ENCODE measurements around the gene FGB. TPM values are rescaled to one million over a fixed set of nuclear protein-coding genes. Genes with fewer than 3 reads are reported as not detected.

FGB gene
- total RNA-seq, 6 experiments from 2014 or later = not detected

DNA sequence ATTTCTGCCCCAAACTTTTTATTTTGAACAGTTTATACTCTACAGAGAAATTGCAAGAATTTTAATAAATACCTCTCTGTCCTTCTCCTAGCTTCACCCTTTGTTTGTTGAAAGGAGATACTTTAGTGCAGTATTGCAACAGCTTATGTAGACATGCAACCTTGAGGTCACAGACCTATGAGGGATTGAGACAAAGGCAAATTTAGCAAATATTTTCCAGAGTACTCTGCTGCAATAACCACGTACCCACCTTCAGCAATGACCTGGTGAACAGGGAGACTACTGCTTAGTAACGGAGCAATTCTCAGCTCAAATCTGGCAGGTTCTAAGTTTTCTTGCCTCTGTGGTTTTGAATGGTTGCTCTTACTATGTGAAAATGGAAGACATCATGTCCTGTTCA lies 14.5 kb downstream of the FGB start:
- DNase-seq = no peak
- TF ChIP-seq, protein P1, sequence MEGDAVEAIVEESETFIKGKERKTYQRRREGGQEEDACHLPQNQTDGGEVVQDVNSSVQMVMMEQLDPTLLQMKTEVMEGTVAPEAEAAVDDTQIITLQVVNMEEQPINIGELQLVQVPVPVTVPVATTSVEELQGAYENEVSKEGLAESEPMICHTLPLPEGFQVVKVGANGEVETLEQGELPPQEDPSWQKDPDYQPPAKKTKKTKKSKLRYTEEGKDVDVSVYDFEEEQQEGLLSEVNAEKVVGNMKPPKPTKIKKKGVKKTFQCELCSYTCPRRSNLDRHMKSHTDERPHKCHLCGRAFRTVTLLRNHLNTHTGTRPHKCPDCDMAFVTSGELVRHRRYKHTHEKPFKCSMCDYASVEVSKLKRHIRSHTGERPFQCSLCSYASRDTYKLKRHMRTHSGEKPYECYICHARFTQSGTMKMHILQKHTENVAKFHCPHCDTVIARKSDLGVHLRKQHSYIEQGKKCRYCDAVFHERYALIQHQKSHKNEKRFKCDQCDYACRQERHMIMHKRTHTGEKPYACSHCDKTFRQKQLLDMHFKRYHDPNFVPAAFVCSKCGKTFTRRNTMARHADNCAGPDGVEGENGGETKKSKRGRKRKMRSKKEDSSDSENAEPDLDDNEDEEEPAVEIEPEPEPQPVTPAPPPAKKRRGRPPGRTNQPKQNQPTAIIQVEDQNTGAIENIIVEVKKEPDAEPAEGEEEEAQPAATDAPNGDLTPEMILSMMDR (IDR thresholded peaks at IDR 0.05) = no peak
- H3K4me3 Mint-ChIP-seq = no peak overlapping the region
- no peak overlapping the region for H3K27ac Mint-ChIP-seq
- no peaks in the 10 kb centered on the region for H3K9me3 Mint-ChIP-seq
- peaks cover 2% of the 10 kb centered on the region; the same call in 1 of the 2 replicates for H3K27me3 Mint-ChIP-seq (ENCODE audit: insufficient read depth)
- no peaks in the 10 kb centered on the region for H3K36me3 Mint-ChIP-seq (ENCODE audit: low read depth)
- H3K4me1 Mint-ChIP-seq (ENCODE audit: low read depth) = no peaks in the 10 kb centered on the region

DNA sequence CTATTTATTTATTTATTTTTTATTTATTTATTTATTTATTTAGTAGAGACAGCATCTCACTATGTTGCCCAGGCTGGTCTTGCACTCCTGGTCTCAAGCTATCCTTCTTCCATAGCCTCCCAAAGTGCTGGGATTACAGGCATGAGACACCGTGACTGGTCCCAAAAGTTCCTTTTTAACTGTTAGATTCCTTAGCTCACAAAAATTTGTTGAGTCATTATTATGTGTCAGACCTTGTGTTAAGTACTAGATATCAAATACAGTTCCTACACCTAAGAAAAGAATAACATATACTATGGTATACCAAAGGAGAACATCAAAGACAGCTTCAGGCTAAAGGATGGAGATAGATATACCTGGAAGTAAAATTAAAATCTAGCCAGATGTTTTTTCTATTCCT lies 16.1 kb downstream of the FGB start:
- H3K27me3 Mint-ChIP-seq (ENCODE audit: insufficient read depth) = peaks cover 2% of the 10 kb centered on the region
- TF ChIP-seq, protein P1 (IDR thresholded peaks at IDR 0.05) = no peak
- no peak for DNase-seq
- no peak overlapping the region for H3K4me3 Mint-ChIP-seq
- H3K27ac Mint-ChIP-seq = no peak overlapping the region
- no peaks in the 10 kb centered on the region for H3K4me1 Mint-ChIP-seq (ENCODE audit: low read depth)
- H3K36me3 Mint-ChIP-seq (ENCODE audit: low read depth) = no peaks in the 10 kb centered on the region
- H3K9me3 Mint-ChIP-seq = no peaks in the 10 kb centered on the region

DNA sequence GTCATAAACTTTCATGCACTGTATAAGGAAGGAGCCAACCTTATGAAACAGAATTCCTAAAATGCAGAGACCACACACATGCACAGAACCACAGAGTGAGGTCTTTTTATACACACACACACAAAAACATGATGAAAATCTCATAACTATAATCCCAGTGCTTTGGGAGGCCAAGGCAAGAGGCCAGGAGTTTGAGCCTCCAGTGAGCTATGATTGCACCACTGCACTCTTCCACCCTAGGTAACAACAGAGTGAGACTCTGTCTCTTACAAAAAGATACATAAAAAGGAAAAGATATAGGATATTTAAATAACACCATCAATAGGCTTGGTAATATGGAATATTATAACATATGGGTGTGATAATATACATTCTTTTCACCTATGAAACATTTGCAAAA lies 17.1 kb downstream of the FGB start:
- TF ChIP-seq, protein P1 (IDR thresholded peaks at IDR 0.05) = no peak
- H3K4me1 Mint-ChIP-seq (ENCODE audit: low read depth) = no peaks in the 10 kb centered on the region
- H3K4me3 Mint-ChIP-seq = no peak overlapping the region
- H3K9me3 Mint-ChIP-seq = no peaks in the 10 kb centered on the region
- DNase-seq = no peak
- no peak overlapping the region for H3K27ac Mint-ChIP-seq
- H3K36me3 Mint-ChIP-seq (ENCODE audit: low read depth) = no peaks in the 10 kb centered on the region
- peaks cover 2% of the 10 kb centered on the region for H3K27me3 Mint-ChIP-seq (ENCODE audit: insufficient read depth)

DNA sequence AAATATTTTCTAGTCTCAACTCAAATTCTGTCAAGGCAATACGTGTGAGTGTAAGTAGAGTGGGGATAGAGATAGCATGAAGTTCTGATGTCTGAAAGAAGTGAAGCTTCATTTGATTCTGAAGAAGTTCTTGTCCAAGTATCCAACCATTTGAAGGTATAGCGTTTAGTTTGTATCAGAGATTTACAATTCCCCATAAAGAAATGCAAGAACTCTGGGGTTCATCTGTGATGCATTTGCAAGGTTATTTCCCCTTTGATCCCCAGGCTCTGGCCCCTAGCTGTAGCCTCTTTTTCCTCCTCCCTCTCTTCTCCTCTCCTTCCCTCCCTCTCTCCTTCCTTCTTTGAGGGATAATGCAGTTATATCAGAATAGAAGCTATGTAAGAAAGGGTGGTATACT lies 19.9 kb downstream of the FGB start:
- H3K4me1 Mint-ChIP-seq (ENCODE audit: low read depth) = no peaks in the 10 kb centered on the region
- no peak overlapping the region for H3K4me3 Mint-ChIP-seq
- H3K27ac Mint-ChIP-seq = no peak overlapping the region
- peaks cover 2% of the 10 kb centered on the region for H3K27me3 Mint-ChIP-seq (ENCODE audit: insufficient read depth)
- no peaks in the 10 kb centered on the region for H3K36me3 Mint-ChIP-seq (ENCODE audit: low read depth)
- H3K9me3 Mint-ChIP-seq = no peaks in the 10 kb centered on the region
- TF ChIP-seq, protein P1 (IDR thresholded peaks at IDR 0.05) = no peak
- DNase-seq = no peak

DNA sequence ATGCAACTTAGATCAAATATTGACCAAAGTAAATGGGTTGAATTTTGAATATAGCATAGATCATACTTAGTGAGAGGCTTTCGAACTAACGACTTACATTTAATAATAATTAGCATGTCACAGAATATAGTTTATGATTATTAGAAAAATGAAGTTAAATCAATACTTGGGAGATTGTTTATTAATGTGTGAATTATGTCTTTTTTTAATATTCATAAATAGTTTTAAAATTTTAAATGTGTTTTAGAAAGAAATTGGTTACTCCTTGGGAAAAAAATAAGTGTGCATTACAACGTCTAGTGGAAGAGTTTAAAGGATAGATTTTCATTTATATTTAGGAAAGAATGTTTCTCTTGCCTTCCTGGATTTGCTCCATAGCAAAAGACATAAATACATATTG lies 20.4 kb downstream of the FGB start:
- Mint-ChIP-seq H3K36me3 (ENCODE audit: low read depth) (no peaks in the 10 kb centered on the region), H3K4me3 (no peak overlapping the region)
- TF ChIP-seq, protein P1 (IDR thresholded peaks at IDR 0.05) = no peak

DNA sequence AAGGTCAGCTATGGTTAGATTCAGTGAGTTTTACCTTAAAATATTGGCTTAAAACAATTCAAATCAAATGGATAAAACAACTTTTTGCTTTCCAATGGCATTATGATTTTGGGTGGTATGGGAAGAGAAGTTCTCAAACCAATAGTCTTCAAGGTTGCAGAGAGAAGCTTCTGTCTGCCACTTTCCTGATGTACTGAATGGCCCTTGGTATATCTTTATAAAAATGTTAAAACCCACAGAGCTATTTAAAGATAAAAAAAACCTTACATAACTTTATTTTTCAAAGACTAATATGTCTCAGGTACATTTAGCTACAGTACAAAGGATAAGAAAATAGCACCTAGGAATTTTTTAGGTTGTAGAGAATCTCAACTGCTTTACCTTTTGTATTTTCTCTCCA lies 20.9 kb downstream of the FGB start:
- Mint-ChIP-seq H3K9me3 (no peaks in the 10 kb centered on the region), H3K4me1 (ENCODE audit: low read depth) (no peaks in the 10 kb centered on the region), H3K36me3 (ENCODE audit: low read depth) (no peaks in the 10 kb centered on the region), H3K27me3 (ENCODE audit: insufficient read depth) (peaks cover 2% of the 10 kb centered on the region), H3K27ac (no peak overlapping the region), H3K4me3 (no peak overlapping the region)
- DNase-seq = no peak
- TF ChIP-seq, protein P1 (IDR thresholded peaks at IDR 0.05) = no peak

More for the DNA sequence above, 20.4 kb downstream of the FGB start:
- no peaks in the 10 kb centered on the region for H3K9me3 Mint-ChIP-seq
- no peaks in the 10 kb centered on the region for H3K4me1 Mint-ChIP-seq (ENCODE audit: low read depth)
- H3K27ac Mint-ChIP-seq = no peak overlapping the region
- no peak for DNase-seq
- peaks cover 2% of the 10 kb centered on the region for H3K27me3 Mint-ChIP-seq (ENCODE audit: insufficient read depth)
